K562 (cell line): ENCODE data around the gene CHGA.

Experiments
- EZH2 ChIP-seq: IDR thresholded peaks from 2 replicates; pipeline ENCODE4 v1.6.1; 2012; ENCODE audit warnings: low read depth, mild to moderate bottlenecking, inconsistent platforms, low read length, borderline replicate concordance
- FOSL1 ChIP-seq: fragments of 200-800 bp; sonication (Bioruptor generic); conservative IDR thresholded peaks from 2 replicates; pipeline ENCODE4 v1.6.1; 2016; ENCODE audit warnings: missing genetic modification characterization, missing compliant biosample characterization
- FOXM1 ChIP-seq, 2 experiments: fragments of 450-650 bp in 1 of 2; sonication (generic) in 1 of 2; formaldehyde crosslinking in 1 of 2; IDR thresholded peaks; 2 replicates each; pipeline versions ENCODE4 v1.6.1 to v1.9.0; 2017 to 2022; ENCODE audit warnings: low read depth in 2 of 2, mild to moderate bottlenecking in 2 of 2, missing genetic modification reagents in 1 of 2, moderate library complexity in 1 of 2
- IRF2 ChIP-seq: sonication (generic); formaldehyde crosslinking; IDR thresholded peaks from 2 replicates; pipeline ENCODE4 v1.8.1; 2022; ENCODE audit warnings: mild to moderate bottlenecking, missing genetic modification reagents
- MAX ChIP-seq: sonication (generic); formaldehyde crosslinking; IDR thresholded peaks from 2 replicates; pipeline ENCODE4 v1.9.0; 2022; ENCODE audit warnings: mild to moderate bottlenecking, missing genetic modification reagents
- NUFIP1 ChIP-seq: fragments of 450-650 bp; IDR thresholded peaks from 2 replicates; pipeline ENCODE4 v1.6.1; 2018; ENCODE audit not compliant: partially characterized antibody
- PHB2 ChIP-seq: fragments of 450-650 bp; IDR thresholded peaks from 2 replicates; pipeline ENCODE4 v1.6.1; 2017; ENCODE audit warnings: low read depth
- TAF7 ChIP-seq: fragments of 450-650 bp; IDR thresholded peaks from 2 replicates; pipeline ENCODE4 v1.6.1; 2016; ENCODE audit warnings: missing genetic modification characterization, missing compliant biosample characterization
- UBTF ChIP-seq, 2 experiments: IDR thresholded peaks; 2 replicates each; pipeline ENCODE4 v1.6.1; 2012; ENCODE audit warnings: improper control_type of control experiment in 2 of 2, low read depth in 2 of 2, low read length in 2 of 2, borderline replicate concordance in 1 of 2
- ZNF407 ChIP-seq: fragments of 450-650 bp; IDR thresholded peaks from 2 replicates; pipeline ENCODE4 v1.6.1; 2016; ENCODE audit warnings: low read depth
- ZNF609 ChIP-seq: sonication (generic); formaldehyde crosslinking; IDR thresholded peaks from 2 replicates; pipeline ENCODE4 v1.8.1; 2023; ENCODE audit warnings: missing genetic modification reagents, mild to moderate bottlenecking, borderline replicate concordance
- ZNF785 ChIP-seq: fragments of 250-450 bp; sonication (Bioruptor Pico); IDR thresholded peaks from 2 replicates; pipeline ENCODE4 v1.4.0; 2020; ENCODE audit warnings: mild to moderate bottlenecking

GRCh38 chr14:92951912-92952471 lies 29.0 kb downstream of the CHGA start:
- TF ChIP-seq ZNF407 (no peak), NUFIP1 (no peak), IRF2 (CRISPR knock-in tag) (no peak), EZH2 (no peak), ZNF609 (no peak), TAF7 (no peak), UBTF (IDR thresholded peaks at IDR 0.05; ENCODE audit: borderline replicate concordance in 1 of 2, low read depth in 2 of 2, low read length in 2 of 2) (no peak), ZNF785 (no peak), MAX (peak; percentile 63), FOSL1 (tag) (no peak), PHB2 (no peak), FOXM1 (IDR thresholded peaks at IDR 0.05; ENCODE audit: low read depth) (no peak), FOXM1 (CRISPR knock-in tag; IDR thresholded peaks at IDR 0.05; ENCODE audit: low read depth) (no peak)
